ENCODE results near the gene FBN2.

DNA sequence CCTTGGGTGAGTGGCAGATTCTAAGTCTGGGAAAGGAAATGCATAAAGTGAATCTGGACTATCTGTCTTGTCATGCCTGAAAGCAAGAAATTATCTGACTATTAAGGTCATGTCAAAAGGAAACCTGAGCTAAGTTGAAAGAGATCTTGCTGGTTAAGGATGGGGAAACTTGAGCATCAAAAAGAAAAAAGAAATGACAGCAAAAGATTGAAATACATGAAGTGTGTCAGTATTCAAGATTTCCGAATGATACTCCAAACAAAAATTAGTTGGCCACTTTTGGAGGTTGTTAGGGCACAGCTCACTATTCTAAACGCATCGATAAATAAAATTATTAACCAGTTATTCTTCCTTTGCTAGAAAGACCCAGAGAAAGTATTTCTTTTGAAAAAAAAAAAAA is 3.3 kb upstream of the FBN2 start:
- TF ChIP-seq, protein P1, sequence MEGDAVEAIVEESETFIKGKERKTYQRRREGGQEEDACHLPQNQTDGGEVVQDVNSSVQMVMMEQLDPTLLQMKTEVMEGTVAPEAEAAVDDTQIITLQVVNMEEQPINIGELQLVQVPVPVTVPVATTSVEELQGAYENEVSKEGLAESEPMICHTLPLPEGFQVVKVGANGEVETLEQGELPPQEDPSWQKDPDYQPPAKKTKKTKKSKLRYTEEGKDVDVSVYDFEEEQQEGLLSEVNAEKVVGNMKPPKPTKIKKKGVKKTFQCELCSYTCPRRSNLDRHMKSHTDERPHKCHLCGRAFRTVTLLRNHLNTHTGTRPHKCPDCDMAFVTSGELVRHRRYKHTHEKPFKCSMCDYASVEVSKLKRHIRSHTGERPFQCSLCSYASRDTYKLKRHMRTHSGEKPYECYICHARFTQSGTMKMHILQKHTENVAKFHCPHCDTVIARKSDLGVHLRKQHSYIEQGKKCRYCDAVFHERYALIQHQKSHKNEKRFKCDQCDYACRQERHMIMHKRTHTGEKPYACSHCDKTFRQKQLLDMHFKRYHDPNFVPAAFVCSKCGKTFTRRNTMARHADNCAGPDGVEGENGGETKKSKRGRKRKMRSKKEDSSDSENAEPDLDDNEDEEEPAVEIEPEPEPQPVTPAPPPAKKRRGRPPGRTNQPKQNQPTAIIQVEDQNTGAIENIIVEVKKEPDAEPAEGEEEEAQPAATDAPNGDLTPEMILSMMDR (IDR thresholded peaks at IDR 0.05), result no peak
- no peak for TF ChIP-seq POLR2A (IDR thresholded peaks at IDR 0.05)
- TF ChIP-seq POLR2AphosphoS5 (IDR thresholded peaks at IDR 0.05), result no peak
